ENCODE data around the gene SST. TPM values are rescaled to one million over a fixed set of nuclear protein-coding genes. Genes with fewer than 3 reads are reported as not detected.

Gene SST
- total and polyA plus RNA-seq, 10 of the 15 experiments (the other 5 are each of a cell fraction or from before 2014, with no cell fraction given) = 0.35 to 0.38 TPM; not detected in 8

- TF ChIP-seq BMI1 (IDR thresholded peaks at IDR 0.05; ENCODE audit: borderline replicate concordance) (no peak), MXI1 (IDR thresholded peaks at IDR 0.05; ENCODE audit: low read depth, low read length) (no peak)
Measured at GRCh38 chr3:187694801-187695200, 24.6 kb upstream of the SST start (continued).

- POLR2A ChIA-PET = no interaction called here
- in situ Hi-C loops (cut with MboI) = no loop called here
- no peak overlapping the region for H3K9ac ChIP-seq (ENCODE audit: control insufficient read depth, insufficient read depth, low read length)
- TF ChIP-seq CREB1 (IDR thresholded peaks at IDR 0.05; ENCODE audit: low read depth) (no peak), EGR1 (IDR thresholded peaks at IDR 0.05; ENCODE audit: borderline replicate concordance in 1 of 2, low read depth in 2 of 2, low read length in 2 of 2) (no peak), MEF2A (IDR thresholded peaks at IDR 0.05; ENCODE audit: insufficient read depth, low read depth, low read length) (no peak), RB1 (IDR thresholded peaks at IDR 0.05; ENCODE audit: borderline replicate concordance) (no peak), FOS (IDR thresholded peaks at IDR 0.05; ENCODE audit: borderline replicate concordance, extremely low read depth, insufficient read length) (no peak), CHD4 (IDR thresholded peaks at IDR 0.05) (no peak), SIN3A (IDR thresholded peaks at IDR 0.05; ENCODE audit: low read depth, low read length) (no peak), CBX5 (IDR thresholded peaks at IDR 0.05; ENCODE audit: low read depth) (no peak), PRDM15 (CRISPR knock-in tag; IDR thresholded peaks at IDR 0.05) (no peak), FOXK2 (IDR thresholded peaks at IDR 0.05) (no peak), HSF1 (IDR thresholded peaks at IDR 0.05; ENCODE audit: low read depth, low read length) (no peak), JUND (IDR thresholded peaks at IDR 0.05; ENCODE audit: low read depth, low read length) (no peak), SMARCA5 (IDR thresholded peaks at IDR 0.05) (no peak), RCOR1 (conservative IDR thresholded peaks at IDR 0.05; ENCODE audit: low read depth, low read length) (no peak), IRF4 (IDR thresholded peaks at IDR 0.05; ENCODE audit: low read depth, low read length) (no peak)
- no peaks in the 10 kb centered on the region for H3K79me2 ChIP-seq (ENCODE audit: control insufficient read depth, insufficient read depth, low read length)
- intact Hi-C loops (cut with micrococcal nuclease; ENCODE audit: unreplicated experiment) = no loop called here
- H3K27ac ChIP-seq (ENCODE audit: control insufficient read depth, insufficient read depth) = no peak overlapping the region
- H3K27me3 ChIP-seq (replicated peaks in 1 of 2; ENCODE audit: control insufficient read depth in 2 of 2, insufficient read depth in 2 of 2, low read length in 1 of 2) = peaks cover 1 to 4% of the 10 kb centered on the region in 2 experiments
- DNase-seq (ENCODE audit: low read depth, low spot score) (no peak), ATAC-seq (no peak), FAIRE-seq (no peak)
- no peaks in the 10 kb centered on the region for H3K36me3 ChIP-seq (ENCODE audit: control insufficient read depth in 2 of 2, insufficient read depth in 2 of 2, low read length in 1 of 2)
- CTCF ChIA-PET = interaction anchor here (0.6 to 2.9 kb wide), 3 partner anchors 14 to 774 kb away, joined by 3 to 10 read pairs (median 5); no protein-coding TSS in a partner anchor
- 91% methylated on average over 1 of the region's 1 CpG for WGBS (ENCODE audit: insufficient coverage, insufficient replicate concordance, low lambda C conversion rate, missing lambda C conversion rate)
- no peak overlapping the region for H3K4me2 ChIP-seq (ENCODE audit: control insufficient read depth, insufficient read depth)
- SMC1A ChIA-PET (ENCODE audit: uncharacterized antibody, unreplicated experiment) = no interaction called here
- no peaks in the 10 kb centered on the region for H3K9me3 ChIP-seq (replicated peaks; ENCODE audit: control insufficient read depth, insufficient read depth, low read length)
- H4K20me1 ChIP-seq (ENCODE audit: control insufficient read depth, insufficient read depth) = no peaks in the 10 kb centered on the region
- no peaks in the 10 kb centered on the region for H3K4me1 ChIP-seq (ENCODE audit: control insufficient read depth, insufficient read depth, low read length)
- BruUV-seq (replicated peaks) = no TSS peak
- no peak overlapping the region for H3K4me3 ChIP-seq
- RAD21 ChIA-PET (ENCODE audit: unreplicated experiment) = no interaction called here
- no peak overlapping the region for H2AFZ ChIP-seq (ENCODE audit: control insufficient read depth, low read depth, low read length)
Measured at GRCh38 chr3:187693431-187693830, 23.2 kb upstream of the SST start.

All from GM12878 (cell line).